Measurements from ENCODE around the gene NEUROD2.

DNA sequence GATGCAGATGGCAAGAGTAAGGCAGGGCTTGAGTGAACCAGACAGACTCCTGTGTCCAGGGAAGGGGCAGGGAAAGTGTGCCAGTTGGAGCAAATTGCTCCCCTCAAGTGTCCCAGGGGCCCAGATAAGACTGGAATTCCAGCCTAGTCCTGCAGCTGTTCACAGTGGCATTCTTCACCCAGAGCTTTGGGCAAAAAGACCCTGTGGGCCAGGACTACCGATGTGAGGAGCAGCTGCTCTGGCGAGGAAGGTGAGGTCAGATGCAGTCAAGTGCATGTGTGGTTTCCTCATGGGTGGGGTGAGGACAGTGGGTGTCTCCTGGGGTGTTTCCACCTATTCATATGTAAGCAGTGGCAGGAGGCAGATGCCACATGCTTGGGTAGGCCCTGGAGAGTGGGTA lies 14.3 kb downstream of the NEUROD2 start:
- TF ChIP-seq ZNF114 (CRISPR knock-in tag; IDR thresholded peaks at IDR 0.05) (no peak), POLR2AphosphoS5 (IDR thresholded peaks at IDR 0.05; ENCODE audit: low read depth) (no peak), JUNB (IDR thresholded peaks at IDR 0.05; ENCODE audit: unreplicated experiment) (no peak)
- TF ChIP-seq, protein P1, sequence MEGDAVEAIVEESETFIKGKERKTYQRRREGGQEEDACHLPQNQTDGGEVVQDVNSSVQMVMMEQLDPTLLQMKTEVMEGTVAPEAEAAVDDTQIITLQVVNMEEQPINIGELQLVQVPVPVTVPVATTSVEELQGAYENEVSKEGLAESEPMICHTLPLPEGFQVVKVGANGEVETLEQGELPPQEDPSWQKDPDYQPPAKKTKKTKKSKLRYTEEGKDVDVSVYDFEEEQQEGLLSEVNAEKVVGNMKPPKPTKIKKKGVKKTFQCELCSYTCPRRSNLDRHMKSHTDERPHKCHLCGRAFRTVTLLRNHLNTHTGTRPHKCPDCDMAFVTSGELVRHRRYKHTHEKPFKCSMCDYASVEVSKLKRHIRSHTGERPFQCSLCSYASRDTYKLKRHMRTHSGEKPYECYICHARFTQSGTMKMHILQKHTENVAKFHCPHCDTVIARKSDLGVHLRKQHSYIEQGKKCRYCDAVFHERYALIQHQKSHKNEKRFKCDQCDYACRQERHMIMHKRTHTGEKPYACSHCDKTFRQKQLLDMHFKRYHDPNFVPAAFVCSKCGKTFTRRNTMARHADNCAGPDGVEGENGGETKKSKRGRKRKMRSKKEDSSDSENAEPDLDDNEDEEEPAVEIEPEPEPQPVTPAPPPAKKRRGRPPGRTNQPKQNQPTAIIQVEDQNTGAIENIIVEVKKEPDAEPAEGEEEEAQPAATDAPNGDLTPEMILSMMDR (conservative IDR thresholded peaks at IDR 0.05; ENCODE audit: low read depth in 2 of 2): no peak
- TF ChIP-seq, protein P2, sequence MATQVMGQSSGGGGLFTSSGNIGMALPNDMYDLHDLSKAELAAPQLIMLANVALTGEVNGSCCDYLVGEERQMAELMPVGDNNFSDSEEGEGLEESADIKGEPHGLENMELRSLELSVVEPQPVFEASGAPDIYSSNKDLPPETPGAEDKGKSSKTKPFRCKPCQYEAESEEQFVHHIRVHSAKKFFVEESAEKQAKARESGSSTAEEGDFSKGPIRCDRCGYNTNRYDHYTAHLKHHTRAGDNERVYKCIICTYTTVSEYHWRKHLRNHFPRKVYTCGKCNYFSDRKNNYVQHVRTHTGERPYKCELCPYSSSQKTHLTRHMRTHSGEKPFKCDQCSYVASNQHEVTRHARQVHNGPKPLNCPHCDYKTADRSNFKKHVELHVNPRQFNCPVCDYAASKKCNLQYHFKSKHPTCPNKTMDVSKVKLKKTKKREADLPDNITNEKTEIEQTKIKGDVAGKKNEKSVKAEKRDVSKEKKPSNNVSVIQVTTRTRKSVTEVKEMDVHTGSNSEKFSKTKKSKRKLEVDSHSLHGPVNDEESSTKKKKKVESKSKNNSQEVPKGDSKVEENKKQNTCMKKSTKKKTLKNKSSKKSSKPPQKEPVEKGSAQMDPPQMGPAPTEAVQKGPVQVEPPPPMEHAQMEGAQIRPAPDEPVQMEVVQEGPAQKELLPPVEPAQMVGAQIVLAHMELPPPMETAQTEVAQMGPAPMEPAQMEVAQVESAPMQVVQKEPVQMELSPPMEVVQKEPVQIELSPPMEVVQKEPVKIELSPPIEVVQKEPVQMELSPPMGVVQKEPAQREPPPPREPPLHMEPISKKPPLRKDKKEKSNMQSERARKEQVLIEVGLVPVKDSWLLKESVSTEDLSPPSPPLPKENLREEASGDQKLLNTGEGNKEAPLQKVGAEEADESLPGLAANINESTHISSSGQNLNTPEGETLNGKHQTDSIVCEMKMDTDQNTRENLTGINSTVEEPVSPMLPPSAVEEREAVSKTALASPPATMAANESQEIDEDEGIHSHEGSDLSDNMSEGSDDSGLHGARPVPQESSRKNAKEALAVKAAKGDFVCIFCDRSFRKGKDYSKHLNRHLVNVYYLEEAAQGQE (IDR thresholded peaks at IDR 0.05; ENCODE audit: unreplicated experiment): no peak
